ENCODE data around the gene FOXG1.

DNA sequence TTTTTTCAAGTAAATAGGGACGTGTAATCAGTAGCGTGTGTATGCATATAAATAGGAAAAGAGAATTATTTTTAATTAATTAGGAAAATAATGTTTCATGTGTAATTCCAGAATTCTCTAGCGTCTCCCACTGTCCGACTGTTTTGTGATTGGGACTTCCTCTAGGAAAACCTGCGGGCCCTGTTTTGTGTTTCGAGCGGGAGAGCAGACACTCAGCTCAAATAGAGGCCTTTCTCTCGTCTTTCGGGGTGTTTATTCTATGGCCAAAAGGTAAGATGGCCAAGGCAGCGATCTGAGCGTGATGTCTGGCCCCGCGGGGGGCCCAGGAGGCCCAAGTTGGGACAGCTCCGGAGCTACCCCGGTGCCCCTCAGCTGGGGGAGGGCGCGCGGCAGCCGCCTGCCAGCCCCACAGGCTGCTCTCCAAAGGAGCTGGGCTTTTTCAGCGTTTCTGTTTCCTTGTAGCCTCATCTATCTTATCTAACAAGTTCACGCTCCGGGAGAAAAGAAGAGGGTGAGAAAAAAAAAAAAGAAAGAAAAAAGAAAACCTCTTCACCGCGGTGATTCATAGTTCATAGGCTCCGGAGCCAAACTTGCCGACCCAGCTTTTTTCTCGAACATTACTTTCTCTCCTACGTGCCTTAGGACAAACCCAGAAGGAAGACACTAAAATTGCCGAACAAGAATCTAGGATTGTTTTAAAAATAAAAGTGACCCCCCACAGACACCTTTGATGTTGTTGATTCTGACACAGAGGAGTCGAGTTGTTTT, 7.5 kb upstream of the FOXG1 start:
- TF ChIP-seq, protein P1, sequence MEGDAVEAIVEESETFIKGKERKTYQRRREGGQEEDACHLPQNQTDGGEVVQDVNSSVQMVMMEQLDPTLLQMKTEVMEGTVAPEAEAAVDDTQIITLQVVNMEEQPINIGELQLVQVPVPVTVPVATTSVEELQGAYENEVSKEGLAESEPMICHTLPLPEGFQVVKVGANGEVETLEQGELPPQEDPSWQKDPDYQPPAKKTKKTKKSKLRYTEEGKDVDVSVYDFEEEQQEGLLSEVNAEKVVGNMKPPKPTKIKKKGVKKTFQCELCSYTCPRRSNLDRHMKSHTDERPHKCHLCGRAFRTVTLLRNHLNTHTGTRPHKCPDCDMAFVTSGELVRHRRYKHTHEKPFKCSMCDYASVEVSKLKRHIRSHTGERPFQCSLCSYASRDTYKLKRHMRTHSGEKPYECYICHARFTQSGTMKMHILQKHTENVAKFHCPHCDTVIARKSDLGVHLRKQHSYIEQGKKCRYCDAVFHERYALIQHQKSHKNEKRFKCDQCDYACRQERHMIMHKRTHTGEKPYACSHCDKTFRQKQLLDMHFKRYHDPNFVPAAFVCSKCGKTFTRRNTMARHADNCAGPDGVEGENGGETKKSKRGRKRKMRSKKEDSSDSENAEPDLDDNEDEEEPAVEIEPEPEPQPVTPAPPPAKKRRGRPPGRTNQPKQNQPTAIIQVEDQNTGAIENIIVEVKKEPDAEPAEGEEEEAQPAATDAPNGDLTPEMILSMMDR (IDR thresholded peaks at IDR 0.05 in 8 of 11, conservative IDR thresholded peaks at IDR 0.05 in 3 of 11), result no peak
- TF ChIP-seq POLR2AphosphoS5 (IDR thresholded peaks at IDR 0.05), result no peak
